GM19351 (cell line): ENCODE results near the gene LRP1B.
"Not testable (repeated sequence)": the region's sequence is repeated elsewhere in the genome, so short reads cannot be mapped to it uniquely, and the experiment has no call there.

ENCODE experiments used
- ATAC-seq: cut with Tn5 transposase; IDR thresholded peaks from one replicate; pipeline ENCODE4 v1.9.1; 2021; ENCODE audit warnings: mild to moderate bottlenecking, moderate library complexity; ENCODE audit not compliant: unreplicated experiment

The LRP1B gene

DNA sequence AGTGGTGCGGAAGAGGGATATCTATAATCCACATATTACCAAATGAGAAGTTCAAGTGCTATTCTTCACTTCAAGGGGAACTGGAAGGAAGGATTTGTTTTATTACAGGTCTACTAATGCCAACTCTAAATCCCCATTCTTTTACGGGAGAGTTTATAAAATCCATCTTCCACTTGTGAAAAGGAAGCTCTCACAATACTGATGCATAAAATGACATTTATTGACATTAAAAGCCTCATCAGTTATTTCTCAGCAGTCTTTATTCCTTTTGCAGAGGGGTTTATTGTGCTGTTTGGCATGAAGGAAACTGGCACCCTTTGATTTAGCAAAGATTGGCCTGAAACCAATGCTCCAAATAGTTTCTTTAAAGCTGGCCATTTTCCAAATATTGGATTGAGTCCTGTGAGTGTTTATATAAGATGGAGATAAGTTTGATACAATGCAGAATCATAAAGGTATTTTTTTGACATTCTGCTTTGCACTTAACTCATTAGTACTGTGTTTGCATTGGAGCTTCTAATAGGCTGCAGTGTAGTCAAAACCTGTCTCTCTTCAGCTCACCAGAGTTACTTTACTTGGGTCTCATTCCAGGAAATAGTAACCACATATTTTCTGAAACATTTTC lies 26.6 kb downstream of the LRP1B start:
- no peak for ATAC-seq

DNA sequence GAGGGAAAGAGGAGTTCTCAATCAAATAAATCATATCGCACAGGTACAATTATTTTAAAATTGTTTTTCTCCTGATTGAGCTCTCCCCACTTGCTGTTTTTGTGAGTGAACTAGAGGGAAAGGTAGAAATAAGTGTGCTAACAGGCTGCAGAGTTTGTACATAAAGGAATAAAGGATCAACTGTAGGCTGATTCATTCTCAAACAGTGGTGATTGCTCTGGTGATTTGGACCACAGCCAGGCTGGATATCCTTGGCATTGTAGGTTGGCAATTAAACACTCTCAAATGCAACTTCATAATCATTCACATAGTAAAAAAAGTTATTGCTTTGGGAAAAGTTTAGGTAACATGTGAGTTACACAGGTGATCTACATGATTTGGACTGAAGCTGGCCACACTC lies 29.8 kb downstream of the LRP1B start:
- ATAC-seq = no peak

DNA sequence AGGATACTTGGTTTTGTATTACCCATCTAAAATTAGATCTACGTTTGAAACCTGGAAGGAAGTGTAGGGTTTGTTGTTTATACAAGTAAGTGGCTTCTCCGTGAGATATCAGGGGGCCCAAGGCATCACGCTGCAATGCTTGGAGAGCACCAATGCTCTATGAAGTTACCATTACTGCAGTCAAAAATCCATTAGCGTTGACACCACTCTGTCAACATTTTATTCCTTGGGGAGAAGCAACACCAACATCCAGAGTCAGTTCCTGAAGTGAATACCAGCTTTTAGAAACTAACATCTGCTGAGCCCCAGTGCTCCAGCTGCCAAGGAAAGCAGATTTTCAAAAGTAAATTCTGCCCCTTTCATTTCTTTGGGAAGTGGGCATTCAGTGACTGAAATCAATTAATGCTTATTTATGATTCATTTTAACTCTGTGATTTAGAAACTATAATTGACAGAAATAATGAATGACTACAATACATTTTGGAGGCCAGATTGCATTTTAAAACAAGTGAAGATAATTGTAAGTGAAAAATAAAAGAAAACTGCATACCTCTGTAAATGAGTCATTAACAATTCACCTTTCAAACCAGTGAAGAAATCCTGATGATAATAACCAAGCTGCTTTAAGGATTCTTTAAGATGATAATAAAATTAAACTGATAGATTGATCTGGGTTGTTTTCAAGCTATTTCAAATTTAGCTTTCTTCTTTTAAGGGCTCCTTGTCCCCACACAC lies 30.5 kb downstream of the LRP1B start:
- ATAC-seq = no peak

DNA sequence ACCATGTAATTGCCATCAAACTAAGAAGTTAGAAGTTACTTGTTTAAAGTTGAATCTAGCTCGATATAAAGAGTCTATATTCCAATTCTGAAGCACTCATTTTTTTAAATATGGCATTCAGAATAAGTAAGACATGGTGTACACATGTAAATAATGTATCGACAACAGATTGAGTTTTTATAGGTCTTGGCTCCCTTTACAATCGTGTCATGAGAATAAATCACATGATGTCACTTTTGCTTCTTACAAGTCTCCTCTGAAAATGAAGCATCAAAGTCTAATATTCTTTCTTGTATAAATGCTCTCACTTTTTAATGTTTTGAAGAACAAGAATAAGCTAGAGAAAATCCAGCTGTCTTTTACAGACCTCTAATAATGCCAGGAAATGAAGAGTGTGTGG lies 33.1 kb downstream of the LRP1B start:
- no peak for ATAC-seq

DNA sequence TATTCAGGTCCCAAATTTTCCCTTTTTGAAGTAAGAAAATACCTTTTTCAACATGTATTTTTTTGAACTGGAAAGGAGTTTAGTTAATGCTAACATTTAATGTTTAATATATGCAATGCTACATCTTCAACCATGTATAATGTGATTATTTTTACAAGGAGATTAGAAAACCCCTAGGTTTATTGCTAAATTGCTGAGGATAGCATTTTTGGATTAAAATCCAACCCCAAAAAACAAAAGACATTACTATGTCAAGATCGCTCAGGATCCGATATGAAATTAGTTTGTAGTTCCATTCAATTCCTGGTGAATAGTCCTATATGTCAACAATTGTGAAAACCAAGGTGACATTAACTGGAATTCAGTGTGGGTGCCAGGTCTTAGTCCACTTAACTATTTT lies 35.2 kb downstream of the LRP1B start:
- no peak for ATAC-seq

DNA sequence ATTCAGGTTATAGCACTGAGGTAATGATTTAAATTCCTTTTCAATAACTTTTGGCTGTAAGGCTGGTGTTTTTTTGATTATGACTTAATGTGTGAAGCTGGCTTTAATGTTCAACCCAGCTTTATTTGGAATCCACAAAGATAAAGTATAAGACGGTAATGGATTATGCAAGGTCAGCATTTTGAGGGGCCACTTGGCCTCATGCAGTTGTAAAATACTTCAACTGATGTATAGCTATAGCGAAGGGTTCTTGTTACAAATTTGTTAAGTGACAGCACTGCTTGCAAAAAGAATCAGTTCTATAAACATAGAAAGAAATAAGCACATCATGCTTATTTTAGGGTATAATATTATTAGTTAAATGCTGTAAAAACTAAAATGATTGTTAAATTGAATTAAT lies 36.6 kb downstream of the LRP1B start:
- ATAC-seq = no peak

DNA sequence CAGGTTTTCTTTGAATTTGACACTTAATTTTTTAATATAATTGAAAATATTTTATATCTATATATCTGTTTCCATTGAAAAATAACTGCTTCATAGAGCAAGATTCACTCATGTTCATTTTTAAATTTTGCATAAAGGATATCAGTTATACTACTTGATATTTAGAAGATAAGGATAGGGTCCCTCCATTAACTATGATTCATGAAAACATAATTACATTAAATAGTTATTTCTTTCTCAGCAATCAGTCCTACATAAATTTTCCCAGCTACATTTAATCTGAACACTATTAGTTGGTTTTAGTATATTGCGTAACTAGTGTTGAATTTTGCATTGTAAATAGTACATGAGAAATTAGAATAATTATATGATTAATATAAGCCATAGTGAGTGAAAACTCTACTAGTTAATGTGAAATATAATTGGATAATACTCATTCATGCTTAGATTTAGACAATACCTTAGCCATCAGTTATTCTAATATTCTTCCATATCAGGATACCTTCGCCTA lies 42.7 kb downstream of the LRP1B start:
- ATAC-seq = no peak

DNA sequence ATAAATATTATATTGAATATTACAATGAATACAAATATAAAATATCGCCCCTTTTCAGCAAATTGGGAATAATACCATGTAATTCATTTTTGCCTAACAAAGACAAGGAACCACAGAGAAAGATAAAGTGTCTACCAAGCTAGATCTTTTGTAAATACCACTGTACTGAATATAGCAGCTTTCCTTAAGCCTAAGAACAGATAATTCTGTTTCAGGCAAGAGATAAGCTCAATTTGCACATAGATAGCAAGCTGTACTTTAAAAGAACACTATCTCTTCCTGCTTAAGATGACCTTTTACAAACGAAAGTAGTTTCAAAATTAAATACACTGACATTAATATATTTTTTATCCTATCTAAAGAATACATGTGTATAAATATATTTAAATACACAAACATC lies 43.2 kb downstream of the LRP1B start:
- not testable (repeated sequence) for ATAC-seq

DNA sequence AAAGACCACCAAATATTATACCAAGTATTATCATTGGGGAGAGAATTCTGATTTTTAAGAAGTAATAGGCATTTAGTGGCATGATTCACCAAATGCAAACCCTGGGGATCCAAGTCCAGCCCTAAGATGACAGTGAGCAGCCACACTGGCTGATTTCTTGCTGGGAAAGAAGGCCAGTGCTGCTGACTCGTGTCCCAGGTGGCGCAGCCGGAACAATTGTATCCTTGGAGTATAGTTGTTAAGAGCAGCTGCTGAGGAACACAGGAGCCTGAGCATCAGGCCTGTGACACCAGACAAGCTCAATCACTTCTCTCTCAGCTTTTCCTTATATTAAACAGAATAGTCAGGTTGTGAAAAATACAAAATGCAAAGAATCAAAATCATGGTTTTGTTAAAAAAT lies 48.4 kb downstream of the LRP1B start:
- no peak for ATAC-seq

DNA sequence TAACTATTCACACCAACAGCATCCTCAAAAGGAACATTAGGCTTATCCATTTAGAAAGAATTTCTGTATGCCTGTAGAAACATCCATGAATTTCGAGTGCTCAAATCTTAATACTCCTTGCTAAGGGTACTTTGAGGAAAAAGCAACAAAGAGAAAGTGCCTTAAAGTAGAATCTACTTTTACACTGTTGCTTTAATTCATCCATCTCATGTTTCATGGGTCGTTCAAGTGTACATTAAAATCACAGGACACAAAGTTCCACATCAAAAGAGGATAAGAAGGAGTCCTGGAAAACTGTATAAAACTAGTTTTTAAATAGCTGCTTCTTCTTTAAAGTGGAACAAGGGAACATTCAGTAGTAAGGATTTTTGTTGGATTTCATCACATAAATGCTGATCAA lies 54.5 kb downstream of the LRP1B start:
- no peak for ATAC-seq

DNA sequence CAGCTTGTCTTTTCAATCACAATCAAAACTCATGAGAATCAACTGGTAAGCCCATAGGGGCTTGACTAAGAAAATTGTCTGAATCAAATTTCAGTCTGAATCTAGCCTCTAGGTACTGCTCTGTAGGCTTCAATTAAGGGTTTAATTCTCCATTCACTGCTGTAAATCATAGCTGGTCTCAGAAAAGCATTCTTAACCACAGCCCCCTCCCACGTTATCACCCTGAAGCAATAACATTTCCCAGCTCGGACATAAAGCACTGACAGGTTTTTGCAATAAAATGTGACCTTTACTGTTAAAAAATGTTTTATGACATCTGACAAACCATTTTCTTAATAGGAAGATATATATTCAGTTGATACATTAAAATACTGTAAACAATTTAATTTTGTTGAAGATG lies 55.0 kb downstream of the LRP1B start:
- no peak for ATAC-seq

DNA sequence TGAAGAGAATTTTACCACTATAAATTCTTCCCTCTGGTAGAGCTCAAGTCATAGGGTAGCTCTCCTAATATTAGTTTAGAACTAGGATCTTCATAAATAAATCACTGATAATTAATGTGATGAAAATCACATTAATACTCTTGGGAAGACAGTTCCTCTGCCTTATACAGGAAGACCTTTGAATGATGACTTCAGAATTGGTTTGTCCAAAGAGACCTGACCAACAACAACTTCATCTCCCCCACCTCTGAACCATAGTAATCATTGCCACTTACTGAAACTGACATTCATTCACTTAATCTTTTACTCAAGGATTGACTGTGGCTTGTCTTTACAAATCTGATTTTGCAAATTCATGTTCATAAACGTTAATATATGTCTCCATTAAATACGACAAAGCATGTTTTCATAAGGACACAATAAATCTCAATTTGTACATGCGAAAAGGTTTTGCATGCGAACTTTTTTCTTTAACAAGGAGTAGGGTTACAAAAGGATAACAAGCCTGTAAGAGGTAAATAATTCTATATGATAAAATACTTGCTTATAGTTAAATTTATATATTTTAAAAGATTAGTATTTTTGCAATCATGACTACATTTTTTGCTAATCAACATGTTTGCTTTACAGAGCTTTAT lies 61.4 kb downstream of the LRP1B start:
- ATAC-seq = no peak

DNA sequence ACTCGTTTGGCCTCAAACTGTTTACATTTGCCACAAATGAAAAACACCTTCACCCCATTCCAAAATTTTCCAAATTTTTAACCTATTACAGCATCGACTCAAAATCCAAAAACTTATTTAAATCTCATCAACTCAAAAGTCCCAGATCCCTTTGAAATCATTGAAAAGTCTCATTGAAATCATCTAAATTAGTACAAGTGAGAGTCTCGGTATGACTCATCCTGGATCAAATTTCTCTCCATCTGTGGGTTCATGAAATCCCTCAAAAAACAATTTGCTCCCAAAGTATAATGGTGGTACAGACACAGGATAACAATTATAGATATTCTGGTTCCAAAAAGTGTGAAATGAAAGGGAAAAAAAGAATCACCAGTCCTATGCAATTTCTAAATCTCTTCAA lies 65.1 kb downstream of the LRP1B start:
- ATAC-seq = no peak

DNA sequence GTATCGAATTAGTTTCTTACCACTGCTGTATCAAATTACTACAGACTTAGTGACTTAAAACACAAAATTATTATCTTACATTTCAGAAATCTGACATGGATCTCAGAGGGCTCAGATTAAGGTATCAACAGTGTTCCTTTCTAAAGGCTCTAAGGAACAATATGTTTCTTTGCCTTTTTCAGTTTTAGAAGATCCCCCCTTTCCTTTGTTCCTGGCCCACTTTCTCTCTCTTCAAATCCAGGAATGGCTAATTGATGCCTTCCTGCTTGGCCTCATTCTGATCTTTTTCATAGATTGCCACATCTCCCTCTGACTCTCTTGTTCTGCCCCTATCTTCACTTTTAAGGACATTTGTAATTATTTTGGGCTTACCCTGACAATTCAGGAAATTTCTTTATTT lies 65.7 kb downstream of the LRP1B start:
- no peak for ATAC-seq

DNA sequence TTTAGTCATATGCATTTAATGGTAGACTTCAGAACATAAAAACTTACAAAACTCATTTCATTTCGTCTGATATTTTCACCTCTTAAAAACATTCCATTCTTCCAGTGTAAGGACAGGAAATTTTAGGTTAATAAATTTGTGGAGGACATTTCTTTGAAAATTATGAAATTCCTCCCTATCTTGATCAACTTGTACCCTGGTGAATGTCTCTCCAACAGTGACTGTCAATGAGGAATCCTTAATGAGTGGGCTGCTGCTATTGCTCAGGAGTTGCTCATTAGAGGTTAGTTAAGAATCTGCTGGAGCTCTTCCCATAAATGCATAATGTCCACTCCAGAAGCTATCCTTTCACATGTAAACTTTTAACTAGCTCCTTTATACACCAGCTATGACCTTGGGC lies 69.1 kb downstream of the LRP1B start:
- no peak for ATAC-seq

DNA sequence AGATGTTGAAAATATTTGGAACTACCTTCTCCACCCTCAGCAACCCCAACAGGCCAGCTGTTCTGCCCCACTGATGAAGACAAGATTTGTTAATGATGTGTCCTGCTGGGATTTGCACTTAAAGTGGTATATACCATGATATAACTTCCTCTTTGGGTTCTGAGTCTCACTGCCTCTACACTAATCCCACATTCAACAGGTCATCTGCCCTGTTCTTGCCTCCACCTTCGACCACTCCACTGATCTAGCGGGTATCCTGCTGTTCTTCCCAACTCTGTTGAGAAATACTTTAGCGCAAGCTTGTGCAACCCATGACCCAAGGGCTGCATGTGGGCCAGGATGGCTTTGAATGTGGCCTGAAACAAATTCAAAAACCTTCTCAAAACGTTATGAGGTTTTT lies 72.7 kb downstream of the LRP1B start:
- no peak for ATAC-seq

DNA sequence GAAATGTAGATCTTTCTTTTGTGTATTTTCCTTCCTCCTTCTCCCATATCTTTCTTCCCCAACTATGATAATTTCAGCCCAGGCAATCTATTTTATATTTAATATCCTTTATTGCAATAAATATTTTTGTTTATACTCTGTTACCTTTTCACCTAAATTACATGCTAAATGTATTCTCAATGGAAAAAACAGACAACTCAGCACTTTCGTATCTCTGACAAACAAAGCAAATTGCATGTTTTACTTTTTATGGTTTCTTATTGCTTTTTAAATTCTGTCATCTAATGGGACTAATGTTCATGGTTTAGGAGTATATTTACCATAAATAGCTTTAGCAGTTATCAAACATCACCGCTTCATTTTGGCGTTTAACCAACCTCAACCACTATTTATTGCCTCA lies 74.0 kb downstream of the LRP1B start:
- no peak for ATAC-seq

DNA sequence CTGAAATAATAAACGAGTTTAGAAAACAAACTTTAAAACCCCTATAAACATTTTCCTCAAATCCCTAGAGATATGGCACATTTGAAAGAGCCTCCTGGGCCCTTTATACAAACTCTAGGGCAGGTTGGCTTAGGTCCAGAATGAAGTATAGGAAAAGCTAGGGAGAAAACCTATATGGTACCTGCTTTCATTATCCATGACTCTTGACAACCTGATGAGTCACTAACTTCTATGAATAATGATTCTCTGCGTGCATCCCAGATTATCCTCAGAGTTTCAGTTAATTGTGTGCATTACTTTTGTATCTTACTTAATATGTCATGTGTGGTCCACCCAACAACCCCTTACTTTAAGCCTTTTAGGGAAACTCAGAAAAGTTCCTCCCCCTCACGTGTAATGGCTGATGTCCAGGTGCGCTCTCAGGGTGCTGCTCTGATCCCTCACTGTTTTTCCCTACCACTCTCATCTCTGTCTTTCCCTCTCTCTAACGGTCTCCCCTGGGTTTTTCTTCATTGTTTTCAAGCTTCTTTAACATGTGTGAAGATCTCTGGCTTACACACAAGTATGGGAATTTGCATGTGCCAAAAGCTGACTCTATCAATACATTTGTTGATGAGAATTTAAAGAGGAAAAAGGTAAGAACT lies 78.5 kb downstream of the LRP1B start:
- ATAC-seq = no peak

DNA sequence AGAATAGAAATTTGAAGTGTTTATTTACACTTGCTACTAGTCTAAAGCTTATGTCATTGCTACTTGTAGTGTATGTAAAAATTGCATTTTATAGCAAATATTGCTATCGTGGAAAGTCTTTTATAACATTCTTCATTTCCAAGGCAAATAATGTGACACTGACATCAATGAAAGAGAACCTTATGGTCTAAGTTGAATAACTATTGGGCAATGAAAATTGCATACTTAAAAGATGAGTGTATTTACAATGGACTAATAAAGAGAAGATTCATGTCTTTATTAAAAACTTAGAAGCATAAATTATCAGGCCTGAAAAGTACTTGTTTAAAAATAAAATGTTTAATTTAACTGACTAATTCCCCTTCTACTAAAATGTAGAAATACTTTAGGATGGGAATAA lies 82.2 kb downstream of the LRP1B start:
- ATAC-seq = no peak

DNA sequence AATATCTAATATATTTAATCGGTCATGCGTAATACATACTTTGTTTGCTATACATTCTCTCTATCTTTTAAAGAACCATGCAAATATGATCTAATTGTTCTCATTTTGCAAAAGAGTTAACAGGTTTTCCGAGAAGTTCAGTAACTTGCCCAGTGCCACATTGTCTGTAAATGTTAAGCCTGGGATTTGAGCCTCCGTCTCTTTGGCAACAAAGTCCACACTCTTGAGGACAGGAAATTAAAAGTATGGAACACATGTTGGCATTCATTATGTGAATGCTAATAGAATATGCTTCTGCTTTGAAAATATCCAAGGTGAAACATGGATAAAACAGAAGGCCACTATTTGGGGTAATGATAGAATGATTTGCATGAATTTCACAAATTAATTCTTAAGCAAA lies 85.2 kb downstream of the LRP1B start:
- ATAC-seq = no peak

DNA sequence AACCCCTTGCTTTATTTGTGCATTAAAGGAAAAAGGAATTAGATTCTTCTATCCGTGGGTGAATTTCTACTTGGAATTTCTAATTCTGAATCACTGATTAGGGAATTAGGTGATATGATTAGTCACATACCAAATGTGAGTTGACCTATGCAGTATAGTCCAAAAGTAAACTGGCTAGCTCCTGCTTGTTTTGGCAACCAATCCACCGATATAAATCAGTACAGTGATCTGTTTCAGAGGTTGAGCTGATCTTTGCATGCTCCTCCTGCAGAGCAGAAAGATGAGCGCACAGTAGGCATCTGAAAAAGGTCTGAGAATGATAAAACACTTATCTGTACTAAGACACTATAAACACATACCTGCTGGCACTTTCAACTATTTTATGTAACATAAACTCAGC lies 86.6 kb downstream of the LRP1B start:
- no peak for ATAC-seq
